Neuronal stem cell (in vitro differentiated cells): ENCODE measurements around the gene PLCXD3.

Source experiments
- DNase-seq: peaks from one replicate; pipeline ENCODE4 v3.0.0-alpha.2; 2013; ENCODE audit warnings: low spot score
- H2AFZ ChIP-seq: one replicate; pipeline ENCODE4 v1.6.1; 2013; ENCODE audit warnings: mild to moderate bottlenecking, low read length, inconsistent platforms
- H2AK5ac ChIP-seq: 2 replicates; pipeline ENCODE4 v1.6.1; 2013; ENCODE audit warnings: low read depth, mild to moderate bottlenecking, inconsistent platforms, low read length, moderate library complexity, mixed read lengths
- H2BK120ac ChIP-seq: 2 replicates; pipeline ENCODE4 v1.6.1; 2013; ENCODE audit warnings: low read depth, mild to moderate bottlenecking, inconsistent platforms, low read length, moderate library complexity, mixed read lengths
- H2BK12ac ChIP-seq: one replicate; pipeline ENCODE4 v1.6.1; 2013; ENCODE audit warnings: low read length, inconsistent platforms
- H2BK15ac ChIP-seq: 2 replicates; pipeline ENCODE4 v1.6.1; 2013; ENCODE audit warnings: mild to moderate bottlenecking, low read length, inconsistent platforms, mixed read lengths
- H2BK5ac ChIP-seq: one replicate; pipeline ENCODE4 v1.6.1; 2013; ENCODE audit warnings: inconsistent platforms, mild to moderate bottlenecking, low read length, moderate library complexity
- H3K14ac ChIP-seq: one replicate; pipeline ENCODE4 v1.6.1; 2013; ENCODE audit warnings: low read length, inconsistent platforms
- H3K18ac ChIP-seq: 2 replicates; pipeline ENCODE4 v1.6.1; 2013; ENCODE audit warnings: low read length, inconsistent platforms
- H3K23ac ChIP-seq: 2 replicates; pipeline ENCODE4 v1.6.1; 2013; ENCODE audit warnings: low read depth, mild to moderate bottlenecking, mixed read lengths, low read length, inconsistent platforms; ENCODE audit not compliant: poor library complexity
- H3K27ac ChIP-seq: replicated peaks from 3 replicates; pipeline ENCODE4 v1.5.1; 2013; ENCODE audit warnings: low read length, inconsistent platforms
- H3K27me3 ChIP-seq, 3 experiments: 2 replicates each; pipeline ENCODE4 v1.6.1; 2013; ENCODE audit warnings: low read length in 3 of 3, mild to moderate bottlenecking in 2 of 3, inconsistent platforms in 1 of 3, low read depth in 1 of 3, mixed read lengths in 1 of 3, moderate library complexity in 1 of 3; ENCODE audit not compliant: control insufficient read depth in 3 of 3, insufficient read depth in 3 of 3
- H3K36me3 ChIP-seq, 2 donors: replicated peaks in 1 of 2; 2 replicates each; pipeline ENCODE4 v1.6.1; 2013; ENCODE audit warnings: low read length in 2 of 2; ENCODE audit not compliant: control insufficient read depth in 2 of 2, insufficient read depth in 2 of 2
- H3K4ac ChIP-seq: 2 replicates; pipeline ENCODE4 v1.6.1; 2013; ENCODE audit warnings: inconsistent platforms, mild to moderate bottlenecking, low read length, moderate library complexity
- H3K4me1 ChIP-seq, 2 donors: 1 replicate in 1 of 2; 2 replicates in 1 of 2; pipeline ENCODE4 v1.6.1; 2013; ENCODE audit warnings: low read length in 2 of 2, low read depth in 1 of 2; ENCODE audit not compliant: control insufficient read depth in 2 of 2, insufficient read depth in 1 of 2
- H3K4me2 ChIP-seq: one replicate; pipeline ENCODE4 v1.6.1; 2013; ENCODE audit warnings: mild to moderate bottlenecking, low read length, inconsistent platforms; ENCODE audit not compliant: insufficient read depth, poor library complexity, severe bottlenecking
- H3K4me3 ChIP-seq, 2 donors: 2 replicates each; pipeline ENCODE4 v1.5.1; 2013; ENCODE audit warnings: low read length in 2 of 2, mild to moderate bottlenecking in 2 of 2, inconsistent platforms in 1 of 2, moderate library complexity in 1 of 2
- H3K79me1 ChIP-seq: one replicate; pipeline ENCODE4 v1.6.1; 2013; ENCODE audit warnings: low read depth, mild to moderate bottlenecking, inconsistent platforms, low read length, moderate library complexity
- H3K9ac ChIP-seq: one replicate; pipeline ENCODE4 v1.6.1; 2013; ENCODE audit warnings: mild to moderate bottlenecking, low read depth, low read length, inconsistent platforms; ENCODE audit not compliant: poor library complexity
- H3K9me3 ChIP-seq, 2 donors: replicated peaks in 1 of 2; 2 replicates each; pipeline versions ENCODE3 to v1.6.1; 2013; ENCODE audit warnings: low read length in 2 of 2, mild to moderate bottlenecking in 2 of 2, inconsistent platforms in 1 of 2, low read depth in 1 of 2, mixed read lengths in 1 of 2, moderate library complexity in 1 of 2; ENCODE audit not compliant: control insufficient read depth in 2 of 2, insufficient read depth in 1 of 2
- H4K8ac ChIP-seq: one replicate; pipeline ENCODE4 v1.6.1; 2013; ENCODE audit warnings: low read depth, mild to moderate bottlenecking, inconsistent platforms, low read length, moderate library complexity
- H4K91ac ChIP-seq: one replicate; pipeline ENCODE4 v1.6.1; 2013; ENCODE audit warnings: low read length, low read depth, mild to moderate bottlenecking, inconsistent platforms; ENCODE audit not compliant: poor library complexity
- WGBS, 2 donors: extraction: QIAGEN DNeasy Blood & Tissue Kit; methylation state at CpG; one replicate each; pipeline ENCODE4 v1.1.7; 2013; ENCODE audit warnings: missing lambda C conversion rate in 2 of 2, mixed read lengths in 1 of 2; ENCODE audit not compliant: insufficient read length in 2 of 2, insufficient replicate concordance in 1 of 2; ENCODE audit errors: extremely low coverage in 2 of 2; 5-methylcytosine and 5-hydroxymethylcytosine counted together

PLCXD3 gene

DNA sequence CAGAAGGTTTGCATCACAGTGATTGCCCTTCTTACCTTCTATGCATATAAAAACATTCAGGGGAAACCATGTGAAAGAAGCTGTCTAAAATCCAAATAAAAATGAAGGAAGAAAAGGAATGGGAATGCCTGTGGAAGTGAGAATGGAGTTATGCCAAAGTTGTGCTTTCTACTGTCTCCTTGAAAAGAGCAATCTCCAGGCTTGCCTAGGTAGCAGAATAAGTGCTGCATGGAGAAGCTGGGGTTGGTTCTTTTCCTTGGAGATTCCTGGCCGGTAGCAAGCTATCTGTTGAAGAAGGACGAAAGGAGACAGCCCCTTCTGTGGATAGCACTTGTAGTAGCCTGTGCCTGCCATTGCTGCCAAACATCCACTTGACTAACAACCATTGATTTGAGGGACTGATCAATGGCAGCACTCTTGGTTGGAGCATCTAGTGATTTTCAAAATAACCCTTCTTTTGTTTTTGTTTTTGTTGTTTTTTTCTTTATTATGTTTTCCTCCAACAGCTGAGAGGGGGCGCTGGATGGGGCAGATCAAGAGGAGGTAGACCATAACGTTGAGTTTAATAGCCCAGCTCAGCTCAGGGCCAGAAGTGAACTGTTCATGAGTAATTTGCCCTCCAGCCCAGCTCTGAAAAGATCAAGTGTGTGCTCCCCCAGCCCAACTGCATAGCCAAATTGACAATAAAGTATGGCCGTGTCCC lies 1.6 kb downstream of the PLCXD3 start:
- Histone ChIP-seq H3K27me3 (peaks cover 7 to 44% (median 30%) of the 10 kb centered on the region in 3 experiments), H2BK120ac (no peak overlapping the region), H4K8ac (no peak overlapping the region), H2BK5ac (no peak overlapping the region), H3K4me1 (peaks cover 7 to 10% of the 10 kb centered on the region in 2 donors), H3K14ac (no peak overlapping the region), H3K4me2 (no peak overlapping the region), H3K79me1 (no peaks in the 10 kb centered on the region), H3K4ac (no peak overlapping the region), H3K9me3 (no peaks in the 10 kb centered on the region), H2BK12ac (no peak overlapping the region), H4K91ac (no peak overlapping the region), H3K23ac (no peak overlapping the region), H2AFZ (no peak overlapping the region), H3K27ac (no peak overlapping the region), H3K18ac (no peak overlapping the region), H3K36me3 (no peaks in the 10 kb centered on the region), H3K9ac (no peak overlapping the region), H3K4me3 (no peak overlapping the region), H2BK15ac (no peak overlapping the region), H2AK5ac (no peak overlapping the region)
- no peak for DNase-seq
- no CpG with 5 or more reads among the region's 5 CpGs for WGBS, 2 donors

DNA sequence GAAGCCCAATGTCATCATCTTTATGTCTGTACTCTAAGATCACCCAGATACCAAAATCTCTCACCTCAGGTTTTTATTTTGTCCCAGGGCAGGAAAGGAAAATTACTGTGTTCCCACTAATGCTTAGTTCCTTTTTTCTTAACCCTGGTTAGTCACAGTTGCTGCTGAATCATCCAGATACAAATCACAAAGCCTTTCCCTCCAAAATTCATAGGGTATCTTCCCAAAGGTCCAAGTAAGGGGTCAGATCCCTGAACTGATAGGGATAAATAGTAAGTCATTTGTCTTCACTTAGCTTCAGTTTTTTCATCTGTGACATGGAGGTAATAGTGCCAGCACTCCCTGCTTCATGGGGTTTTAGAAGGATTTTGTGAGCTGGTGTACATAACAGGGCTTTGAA lies 2.2 kb downstream of the PLCXD3 start:
- H4K8ac ChIP-seq: no peak overlapping the region
- no peak overlapping the region for H2AK5ac ChIP-seq
- no peak overlapping the region for H3K23ac ChIP-seq
- H3K18ac ChIP-seq: no peak overlapping the region
- H3K27ac ChIP-seq: no peak overlapping the region
- H3K9ac ChIP-seq: no peak overlapping the region
- no peak overlapping the region for H4K91ac ChIP-seq
- no peaks in the 10 kb centered on the region for H3K9me3 ChIP-seq
- no peak overlapping the region for H2BK5ac ChIP-seq
- no peak overlapping the region for H2AFZ ChIP-seq
- H3K4me1 ChIP-seq: peaks cover 9 to 10% of the 10 kb centered on the region in 2 donors
- no peak overlapping the region for H2BK15ac ChIP-seq
- no peak overlapping the region for H3K4me3 ChIP-seq
- no peak overlapping the region for H2BK120ac ChIP-seq
- no peak overlapping the region for H3K4ac ChIP-seq
- H3K79me1 ChIP-seq: no peaks in the 10 kb centered on the region
- H2BK12ac ChIP-seq: no peak overlapping the region
- H3K14ac ChIP-seq: no peak overlapping the region
- H3K27me3 ChIP-seq: peaks cover 7 to 44% (median 30%) of the 10 kb centered on the region in 3 experiments
- H3K36me3 ChIP-seq: no peaks in the 10 kb centered on the region
- DNase-seq: no peak
- H3K4me2 ChIP-seq: no peak overlapping the region

- H3K27ac ChIP-seq: no peak overlapping the region
- no peak overlapping the region for H3K4ac ChIP-seq
- H3K4me2 ChIP-seq: no peak overlapping the region
- no peak overlapping the region for H3K14ac ChIP-seq
- H3K23ac ChIP-seq: no peak overlapping the region
- WGBS, 2 donors: no CpG with 5 or more reads among the region's 3 CpGs
- H4K8ac ChIP-seq: no peak overlapping the region
- peaks cover 10 to 13% of the 10 kb centered on the region in 2 donors for H3K4me1 ChIP-seq
- H3K4me3 ChIP-seq: no peak overlapping the region
- no peak for DNase-seq
- no peak overlapping the region for H3K18ac ChIP-seq
- H2BK15ac ChIP-seq: no peak overlapping the region
- no peak overlapping the region for H2AK5ac ChIP-seq
- H2AFZ ChIP-seq: no peak overlapping the region
- no peak overlapping the region for H4K91ac ChIP-seq
- H2BK5ac ChIP-seq: no peak overlapping the region
- no peak overlapping the region for H2BK120ac ChIP-seq
- no peak overlapping the region for H2BK12ac ChIP-seq
- no peaks in the 10 kb centered on the region for H3K79me1 ChIP-seq
- H3K27me3 ChIP-seq: peaks cover 7 to 44% (median 30%) of the 10 kb centered on the region in 3 experiments
- H3K9ac ChIP-seq: no peak overlapping the region
- no peaks in the 10 kb centered on the region for H3K36me3 ChIP-seq
- no peaks in the 10 kb centered on the region for H3K9me3 ChIP-seq
These were observed 2.9 kb downstream of the PLCXD3 start for GRCh38 chr5:41507501-41507900.

DNA sequence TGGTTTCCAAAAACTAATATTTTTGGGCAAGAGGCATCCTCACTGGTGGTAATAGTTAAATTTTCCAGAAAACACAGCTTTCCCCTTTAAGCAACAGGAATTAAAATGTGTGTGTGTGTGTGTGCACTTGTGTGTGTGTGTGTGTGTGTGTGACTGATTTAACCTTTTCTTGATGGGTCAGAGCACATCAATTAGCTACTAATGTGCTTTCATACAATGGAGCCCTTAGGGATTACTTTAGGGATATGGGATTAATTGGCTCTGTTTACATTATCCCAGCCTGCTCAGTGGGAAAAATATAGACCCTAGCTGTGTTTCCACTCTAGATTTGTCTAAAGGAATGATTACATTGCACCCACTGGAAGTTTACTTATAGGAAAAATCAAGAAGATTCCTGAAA lies 6.5 kb downstream of the PLCXD3 start:
- Histone ChIP-seq H3K14ac (no peak overlapping the region), H3K4ac (no peak overlapping the region), H3K36me3 (no peaks in the 10 kb centered on the region), H4K8ac (no peak overlapping the region), H3K9me3 (no peaks in the 10 kb centered on the region), H3K4me2 (no peak overlapping the region), H2BK15ac (no peak overlapping the region), H3K18ac (no peak overlapping the region), H3K27ac (no peak overlapping the region), H3K23ac (no peak overlapping the region), H3K27me3 (peaks cover 0 to 12% (median 6%) of the 10 kb centered on the region in 3 experiments), H3K4me1 (peaks cover 0 to 10% of the 10 kb centered on the region in 2 donors), H2BK12ac (no peak overlapping the region), H2AK5ac (no peak overlapping the region), H3K79me1 (no peaks in the 10 kb centered on the region), H2BK5ac (no peak overlapping the region), H3K4me3 (no peak overlapping the region), H2BK120ac (no peak overlapping the region), H2AFZ (no peak overlapping the region), H3K9ac (no peak overlapping the region), H4K91ac (no peak overlapping the region)
- DNase-seq: peak; percentile 63
